CD14-positive monocyte (primary cell): ENCODE data around the gene PAWR. TPM values are rescaled to one million over a fixed set of nuclear protein-coding genes. Genes with fewer than 3 reads are reported as not detected.

Experiments
- DNase-seq, 3 donors: peaks; one replicate each; pipeline ENCODE4 v3.0.0-alpha.2; 2011 to 2022
- H2AFZ ChIP-seq: 2 replicates; pipeline ENCODE4 v1.6.0; 2012; ENCODE audit warnings: mild to moderate bottlenecking, low read depth, low read length, inconsistent platforms; ENCODE audit not compliant: insufficient read depth, poor library complexity, severe bottlenecking
- H3K27ac ChIP-seq, 2 donors: 1 replicate in 1 of 2; 2 replicates in 1 of 2; pipeline ENCODE4 v1.5.1; 2012 to 2013; ENCODE audit warnings: low read length in 2 of 2, control low read depth in 1 of 2, inconsistent platforms in 1 of 2, low read depth in 1 of 2, mild to moderate bottlenecking in 1 of 2
- H3K27me3 ChIP-seq, 2 donors: one replicate each; pipeline versions ENCODE4 v1.6.0 to v1.6.1; 2011 to 2013; ENCODE audit warnings: low read length in 2 of 2; ENCODE audit not compliant: control insufficient read depth in 2 of 2, insufficient read depth in 2 of 2
- H3K36me3 ChIP-seq, 2 donors: replicated peaks in 1 of 2; 1 replicate in 1 of 2; 2 replicates in 1 of 2; pipeline versions ENCODE4 v1.5.1 to v1.6.1; 2012 to 2013; ENCODE audit warnings: low read length in 2 of 2, control low read depth in 1 of 2, inconsistent platforms in 1 of 2, mild to moderate bottlenecking in 1 of 2; ENCODE audit not compliant: insufficient read depth in 2 of 2, control insufficient read depth in 1 of 2
- H3K4me1 ChIP-seq, 2 donors: 1 replicate in 1 of 2; 2 replicates in 1 of 2; pipeline versions ENCODE4 v1.5.1 to v1.6.1; 2012 to 2013; ENCODE audit warnings: low read length in 2 of 2, control low read depth in 1 of 2, inconsistent platforms in 1 of 2, mild to moderate bottlenecking in 1 of 2, moderate library complexity in 1 of 2; ENCODE audit not compliant: insufficient read depth in 2 of 2, control insufficient read depth in 1 of 2
- H3K4me2 ChIP-seq: replicated peaks from 2 replicates; pipeline ENCODE3; 2012; ENCODE audit warnings: low read length, moderate library complexity, mild to moderate bottlenecking; ENCODE audit not compliant: poor library complexity, severe bottlenecking; ENCODE audit errors: extremely low read depth
- H3K4me3 ChIP-seq, 3 experiments: fragments of 200-600 bp in 1 of 3; sonication (generic) in 1 of 3; replicated peaks in 1 of 3; 1 replicate in 2 of 3; 2 replicates in 1 of 3; pipeline ENCODE4 v1.5.1; 2011 to 2013; ENCODE audit warnings: low read length in 3 of 3, mild to moderate bottlenecking in 3 of 3, control low read depth in 2 of 3, low read depth in 2 of 3, inconsistent platforms in 1 of 3, moderate library complexity in 1 of 3
- H3K79me2 ChIP-seq: 2 replicates; pipeline ENCODE4 v1.6.0; 2012; ENCODE audit warnings: mild to moderate bottlenecking, control low read depth, inconsistent platforms, low read length, moderate library complexity; ENCODE audit not compliant: insufficient read depth
- H3K9ac ChIP-seq: 2 replicates; pipeline ENCODE4 v1.6.0; 2017; ENCODE audit warnings: low read length, mild to moderate bottlenecking; ENCODE audit not compliant: insufficient read depth, poor library complexity, severe bottlenecking
- H3K9me3 ChIP-seq, 2 donors: replicated peaks in 1 of 2; 1 replicate in 1 of 2; 2 replicates in 1 of 2; pipeline versions ENCODE4 v1.5.1 to v1.6.1; 2012 to 2013; ENCODE audit warnings: low read length in 2 of 2, control low read depth in 1 of 2; ENCODE audit not compliant: control insufficient read depth in 1 of 2, insufficient read depth in 1 of 2
- H4K20me1 ChIP-seq: 2 replicates; pipeline ENCODE4 v1.6.0; 2012; ENCODE audit warnings: mild to moderate bottlenecking, low read length, control low read depth, moderate library complexity; ENCODE audit not compliant: insufficient read depth
- H3K27ac Mint-ChIP-seq, 7 donors: one replicate each; pipeline ENCODE4 v1.8.0; 2020; ENCODE audit warnings: mild to moderate bottlenecking in 7 of 7, mixed read lengths in 7 of 7, moderate library complexity in 6 of 7, inconsistent platforms in 2 of 7
- H3K27me3 Mint-ChIP-seq, 3 donors: one replicate each; pipeline ENCODE4 v1.8.0; 2021 to 2022; ENCODE audit warnings: low read depth in 3 of 3, mild to moderate bottlenecking in 3 of 3, mixed read lengths in 3 of 3, moderate library complexity in 3 of 3, inconsistent platforms in 1 of 3
- H3K36me3 Mint-ChIP-seq, 2 donors: one replicate each; pipeline ENCODE4 v1.8.0; 2020; ENCODE audit warnings: mixed read lengths in 2 of 2, inconsistent platforms in 1 of 2, mild to moderate bottlenecking in 1 of 2
- H3K4me1 Mint-ChIP-seq: one replicate; pipeline ENCODE4 v1.8.0; 2020; ENCODE audit warnings: mild to moderate bottlenecking, mixed read lengths
- H3K4me3 Mint-ChIP-seq, 2 donors: one replicate each; pipeline ENCODE4 v1.8.0; 2020; ENCODE audit warnings: mild to moderate bottlenecking in 2 of 2, mixed read lengths in 2 of 2, moderate library complexity in 1 of 2
- H3K9me3 Mint-ChIP-seq, 7 donors: one replicate each; pipeline ENCODE4 v1.8.0; 2020 to 2022; ENCODE audit warnings: mixed read lengths in 7 of 7, mild to moderate bottlenecking in 6 of 7, moderate library complexity in 6 of 7, inconsistent platforms in 2 of 7
- WGBS: methylation state at CpG from one replicate; pipeline ENCODE4 v1.1.5; 2013; ENCODE audit warnings: missing lambda C conversion rate; ENCODE audit not compliant: insufficient coverage; 5-methylcytosine and 5-hydroxymethylcytosine counted together
- intact Hi-C, 2 donors: fragments of 100-400 bp; cut with micrococcal nuclease; formaldehyde crosslinking; loops; one replicate each; pipeline versions ENCODE4 v1.15.0 to v1.15.1; 2023
- polyA plus RNA-seq, 3 donors: library from polyadenylated mRNA; depleted of rRNA in 1 of 3; unstranded in 2 of 3; stranded (reverse) in 1 of 3; fragments of 300-500 nt in 2 of 3; fragments of >200 nt in 1 of 3; fragmentation: Illumina TruSeq in 2 of 3; gene quantifications; 1 replicate in 2 of 3; 2 replicates in 1 of 3; pipeline ENCODE4 v1.2.3, GENCODE V29; 2012 to 2021
- TF ChIP-seq, protein P1 (sequence below): fragments of 200-600 bp; IDR thresholded peaks from one replicate; pipeline ENCODE4 v1.8.0; 2022; ENCODE audit warnings: antibody characterized with exemption, mild to moderate bottlenecking

PAWR gene
- polyA plus RNA-seq, 3 donors, result 0.03 TPM; not detected in 1

DNA sequence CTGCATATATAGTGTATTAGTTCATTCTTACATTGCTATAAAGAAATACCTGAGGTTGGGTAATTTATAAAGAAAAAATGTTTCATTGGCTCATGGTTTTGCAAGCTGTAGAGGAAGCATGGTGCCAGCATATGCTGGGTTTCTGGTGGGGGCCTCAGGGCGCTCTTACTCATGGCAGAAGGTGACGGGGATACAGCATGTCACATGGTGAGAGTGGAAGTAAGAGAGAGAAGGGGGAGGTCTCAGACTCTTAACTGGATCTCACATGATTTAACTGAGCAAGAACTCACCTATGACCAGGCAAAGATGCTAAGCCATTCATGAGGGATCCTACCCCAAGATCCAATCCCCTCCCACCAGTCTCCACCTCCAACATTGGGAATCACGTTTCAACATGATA is 15.9 kb upstream of the PAWR start:
- Histone ChIP-seq H3K79me2 (no peaks in the 10 kb centered on the region), H3K36me3 (no peaks in the 10 kb centered on the region), H2AFZ (no peak overlapping the region), H3K27ac (no peak overlapping the region), H3K27me3 (peaks cover 0 to 2% of the 10 kb centered on the region in 2 donors), H4K20me1 (no peaks in the 10 kb centered on the region), H3K9ac (no peak overlapping the region), H3K9me3 (peaks cover 0 to 10% of the 10 kb centered on the region in 2 donors), H3K4me2 (no peak overlapping the region), H3K4me3 (no peak overlapping the region), H3K4me1 (no peaks in the 10 kb centered on the region)
- no peaks in the 10 kb centered on the region for H3K4me1 Mint-ChIP-seq
- H3K36me3 Mint-ChIP-seq, result no peaks in the 10 kb centered on the region
- intact Hi-C loops, result no loop called here
- DNase-seq, result no peak
- H3K4me3 Mint-ChIP-seq, result no peak overlapping the region
- peaks cover 2 to 16% (median 7%) of the 10 kb centered on the region in 3 donors for H3K27me3 Mint-ChIP-seq
- peaks cover 3 to 16% (median 7%) of the 10 kb centered on the region in 7 donors for H3K9me3 Mint-ChIP-seq
- H3K27ac Mint-ChIP-seq, result no peak overlapping the region
- WGBS, result 100% methylated on average over 1 of the region's 3 CpGs
- TF ChIP-seq, protein P1, sequence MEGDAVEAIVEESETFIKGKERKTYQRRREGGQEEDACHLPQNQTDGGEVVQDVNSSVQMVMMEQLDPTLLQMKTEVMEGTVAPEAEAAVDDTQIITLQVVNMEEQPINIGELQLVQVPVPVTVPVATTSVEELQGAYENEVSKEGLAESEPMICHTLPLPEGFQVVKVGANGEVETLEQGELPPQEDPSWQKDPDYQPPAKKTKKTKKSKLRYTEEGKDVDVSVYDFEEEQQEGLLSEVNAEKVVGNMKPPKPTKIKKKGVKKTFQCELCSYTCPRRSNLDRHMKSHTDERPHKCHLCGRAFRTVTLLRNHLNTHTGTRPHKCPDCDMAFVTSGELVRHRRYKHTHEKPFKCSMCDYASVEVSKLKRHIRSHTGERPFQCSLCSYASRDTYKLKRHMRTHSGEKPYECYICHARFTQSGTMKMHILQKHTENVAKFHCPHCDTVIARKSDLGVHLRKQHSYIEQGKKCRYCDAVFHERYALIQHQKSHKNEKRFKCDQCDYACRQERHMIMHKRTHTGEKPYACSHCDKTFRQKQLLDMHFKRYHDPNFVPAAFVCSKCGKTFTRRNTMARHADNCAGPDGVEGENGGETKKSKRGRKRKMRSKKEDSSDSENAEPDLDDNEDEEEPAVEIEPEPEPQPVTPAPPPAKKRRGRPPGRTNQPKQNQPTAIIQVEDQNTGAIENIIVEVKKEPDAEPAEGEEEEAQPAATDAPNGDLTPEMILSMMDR, result no peak

DNA sequence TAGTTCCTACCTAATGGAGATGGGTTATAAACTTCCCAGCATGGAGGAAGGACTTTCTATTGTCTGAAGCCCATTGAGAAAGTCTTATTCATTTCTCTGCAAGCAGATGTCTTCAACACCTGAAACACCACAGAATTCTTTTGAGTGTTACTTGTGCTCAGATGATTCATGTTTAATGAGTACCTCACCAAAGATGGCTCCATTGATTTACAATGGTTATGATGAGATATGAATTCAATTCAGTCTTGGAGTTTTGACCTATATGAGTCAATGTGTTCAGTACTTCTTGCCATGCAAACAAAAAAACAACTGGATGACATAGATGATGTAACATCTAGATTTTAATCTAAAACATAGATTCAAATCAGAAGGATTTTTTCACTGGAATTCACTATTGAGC is 15.4 kb upstream of the PAWR start:
- Histone ChIP-seq H3K4me3 (no peak overlapping the region), H3K79me2 (no peaks in the 10 kb centered on the region), H3K9me3 (peaks cover 0 to 6% of the 10 kb centered on the region in 2 donors), H3K4me2 (no peak overlapping the region), H3K27ac (no peak overlapping the region), H3K27me3 (peaks cover 0 to 2% of the 10 kb centered on the region in 2 donors), H3K9ac (no peak overlapping the region), H2AFZ (no peak overlapping the region), H4K20me1 (no peaks in the 10 kb centered on the region), H3K36me3 (no peaks in the 10 kb centered on the region), H3K4me1 (no peaks in the 10 kb centered on the region)
- Mint-ChIP-seq H3K27me3 (peaks cover 2 to 13% (median 7%) of the 10 kb centered on the region in 3 donors), H3K27ac (no peak overlapping the region), H3K36me3 (no peaks in the 10 kb centered on the region), H3K9me3 (peaks cover under 1 to 12% (median 3%) of the 10 kb centered on the region in 7 donors), H3K4me1 (no peaks in the 10 kb centered on the region), H3K4me3 (no peak overlapping the region)
- DNase-seq, result no peak
- TF ChIP-seq, protein P1, result no peak
- intact Hi-C loops, result no loop called here
